OCI-LY1 (cell line): Measurements from ENCODE around the gene SH3GL2.

Experiments
- EZH2 ChIP-seq: fragments of 200-600 bp; sonication (generic), shearing (Covaris generic); IDR thresholded peaks from 2 replicates; pipeline ENCODE4 v1.8.0; 2017; ENCODE audit warnings: borderline replicate concordance, mixed run types, mild to moderate bottlenecking, antibody characterized with exemption, low read length, moderate library complexity, mixed read lengths
- TF ChIP-seq, protein P1 (sequence below): fragments of 200-600 bp; sonication (generic), shearing (Covaris generic); IDR thresholded peaks from 2 replicates; pipeline ENCODE4 v1.5.1; 2017; ENCODE audit warnings: mild to moderate bottlenecking, antibody characterized with exemption, low read length, moderate library complexity, mixed read lengths

DNA sequence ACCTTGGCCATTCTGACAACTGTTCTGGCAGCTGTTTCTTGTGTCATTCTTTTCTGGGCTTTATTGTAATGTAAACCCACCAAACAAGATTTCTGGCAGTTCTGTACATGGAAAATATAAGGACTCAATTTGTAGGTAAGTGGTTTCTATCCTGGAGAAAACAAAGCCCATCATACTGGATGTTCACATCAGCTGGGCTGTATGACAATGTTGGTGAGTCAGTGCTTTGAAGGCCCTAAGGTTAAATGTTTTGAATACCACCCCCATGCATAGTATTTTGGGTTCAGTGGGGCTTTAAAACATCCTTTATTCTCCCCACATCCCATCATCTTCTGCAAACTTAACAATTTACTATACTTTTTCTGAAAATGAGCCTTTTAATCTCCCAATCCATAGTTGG lies 52.5 kb downstream of the SH3GL2 start:
- TF ChIP-seq, protein P1, sequence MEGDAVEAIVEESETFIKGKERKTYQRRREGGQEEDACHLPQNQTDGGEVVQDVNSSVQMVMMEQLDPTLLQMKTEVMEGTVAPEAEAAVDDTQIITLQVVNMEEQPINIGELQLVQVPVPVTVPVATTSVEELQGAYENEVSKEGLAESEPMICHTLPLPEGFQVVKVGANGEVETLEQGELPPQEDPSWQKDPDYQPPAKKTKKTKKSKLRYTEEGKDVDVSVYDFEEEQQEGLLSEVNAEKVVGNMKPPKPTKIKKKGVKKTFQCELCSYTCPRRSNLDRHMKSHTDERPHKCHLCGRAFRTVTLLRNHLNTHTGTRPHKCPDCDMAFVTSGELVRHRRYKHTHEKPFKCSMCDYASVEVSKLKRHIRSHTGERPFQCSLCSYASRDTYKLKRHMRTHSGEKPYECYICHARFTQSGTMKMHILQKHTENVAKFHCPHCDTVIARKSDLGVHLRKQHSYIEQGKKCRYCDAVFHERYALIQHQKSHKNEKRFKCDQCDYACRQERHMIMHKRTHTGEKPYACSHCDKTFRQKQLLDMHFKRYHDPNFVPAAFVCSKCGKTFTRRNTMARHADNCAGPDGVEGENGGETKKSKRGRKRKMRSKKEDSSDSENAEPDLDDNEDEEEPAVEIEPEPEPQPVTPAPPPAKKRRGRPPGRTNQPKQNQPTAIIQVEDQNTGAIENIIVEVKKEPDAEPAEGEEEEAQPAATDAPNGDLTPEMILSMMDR: no peak
- TF ChIP-seq EZH2: no peak
